GM12878 (cell line): Measurements from ENCODE around the gene USP9X. TPM values are rescaled to one million over a fixed set of nuclear protein-coding genes. Genes with fewer than 3 reads are reported as not detected.

Experiments used
- ATAC-seq: fragments of 200-7000 bp; cut with Tn5 transposase; 3 replicates; pipeline ENCODE4 v1.9.1; 2020; ENCODE audit warnings: mild to moderate bottlenecking, moderate library complexity
- BruUV-seq: library from RNA; stranded (reverse); fragments of 400-500 nt; replicated peaks from 2 replicates; lab custom pipeline; 2021; lab: Mats Ljungman, UMichigan
- CTCF ChIA-PET: fragments of 300-600 bp; sonication (Branson Sonifier 250); formaldehyde crosslinking; extraction: SDS; loops from one replicate; lab custom pipeline; 2021; ENCODE audit warnings: inconsistent platforms; lab: Yijun Ruan, JAX
- POLR2A ChIA-PET: fragments of 350-600 bp; formaldehyde crosslinking; extraction: SDS; loops from one replicate; lab custom pipeline; 2021; ENCODE audit warnings: inconsistent platforms; lab: Charles Lee
- RAD21 ChIA-PET: fragments of 300-600 bp; sonication (Branson Sonifier 250); formaldehyde crosslinking; loops from one replicate; lab custom pipeline; 2023; ENCODE audit warnings: antibody characterized with exemption; ENCODE audit not compliant: unreplicated experiment; lab: Charles Lee
- SMC1A ChIA-PET: fragments of 300-600 bp; sonication (Branson Sonifier 250); formaldehyde crosslinking; loops from one replicate; lab custom pipeline; 2023; ENCODE audit not compliant: unreplicated experiment, uncharacterized antibody; lab: Charles Lee
- DNase-seq: peaks from one replicate; pipeline ENCODE4 v3.0.0-alpha.2; 2011; ENCODE audit warnings: low read depth, low spot score
- FAIRE-seq: peaks from 3 replicates; lab custom pipeline; 2011; peaks lifted over from hg19 to GRCh38; lab: Jason Lieb, UNC
- H2AFZ ChIP-seq: 2 replicates; pipeline ENCODE4 v1.6.0; 2011; ENCODE audit warnings: low read depth, low read length, control low read depth; ENCODE audit not compliant: control insufficient read depth
- H3K27ac ChIP-seq: 2 replicates; pipeline ENCODE4 v1.5.1; 2011; ENCODE audit warnings: control low read depth; ENCODE audit not compliant: control insufficient read depth, insufficient read depth
- H3K27me3 ChIP-seq, 2 experiments: replicated peaks in 1 of 2; 2 replicates each; pipeline versions ENCODE4 v1.6.0 to v1.6.1; 2011; ENCODE audit warnings: low read length in 1 of 2; ENCODE audit not compliant: control insufficient read depth in 2 of 2, insufficient read depth in 2 of 2
- H3K36me3 ChIP-seq, 2 experiments: 2 replicates each; pipeline ENCODE4 v1.5.1; 2011; ENCODE audit warnings: low read length in 1 of 2; ENCODE audit not compliant: control insufficient read depth in 2 of 2, insufficient read depth in 2 of 2
- H3K4me1 ChIP-seq: 2 replicates; pipeline ENCODE4 v1.6.1; 2011; ENCODE audit warnings: mild to moderate bottlenecking, low read length, moderate library complexity, mixed read lengths; ENCODE audit not compliant: control insufficient read depth, insufficient read depth
- H3K4me2 ChIP-seq: 2 replicates; pipeline ENCODE4 v1.6.0; 2011; ENCODE audit warnings: control low read depth; ENCODE audit not compliant: control insufficient read depth, insufficient read depth
- H3K4me3 ChIP-seq: fragments of 200-600 bp; sonication (generic); 2 replicates; pipeline ENCODE4 v1.5.1; 2016
- H3K79me2 ChIP-seq: 2 replicates; pipeline ENCODE4 v1.6.0; 2011; ENCODE audit warnings: low read length; ENCODE audit not compliant: control insufficient read depth, insufficient read depth
- H3K9ac ChIP-seq: 2 replicates; pipeline ENCODE4 v1.8.0; 2011; ENCODE audit warnings: low read length, control low read depth, mixed read lengths; ENCODE audit not compliant: control insufficient read depth, insufficient read depth
- H3K9me3 ChIP-seq: replicated peaks from 3 replicates; pipeline ENCODE4 v1.5.1; 2011; ENCODE audit warnings: mild to moderate bottlenecking, low read length; ENCODE audit not compliant: control insufficient read depth, insufficient read depth
- H4K20me1 ChIP-seq: 2 replicates; pipeline ENCODE4 v1.6.0; 2011; ENCODE audit not compliant: control insufficient read depth, insufficient read depth
- BCLAF1 ChIP-seq: fragments of 450-650 bp; IDR thresholded peaks from 2 replicates; pipeline ENCODE4 v1.6.1; 2017; ENCODE audit warnings: antibody characterized with exemption, mild to moderate bottlenecking, moderate library complexity
- CTCF ChIP-seq, 3 experiments: IDR thresholded peaks in 2 of 3; conservative IDR thresholded peaks in 1 of 3; 2 replicates each; pipeline ENCODE4 v1.5.1; 2011; ENCODE audit warnings: low read depth in 3 of 3, low read length in 3 of 3, mild to moderate bottlenecking in 3 of 3, control low read depth in 2 of 3, moderate library complexity in 2 of 3, inconsistent platforms in 1 of 3, mixed read lengths in 1 of 3; ENCODE audit not compliant: control insufficient read depth in 2 of 3, insufficient read depth in 1 of 3; ENCODE audit errors: extremely low read depth in 1 of 3
- HDGF ChIP-seq: fragments of 450-650 bp; IDR thresholded peaks from 2 replicates; pipeline ENCODE4 v1.6.1; 2016; ENCODE audit warnings: antibody characterized with exemption
- IRF3 ChIP-seq: fragments of 450-650 bp; IDR thresholded peaks from 2 replicates; pipeline ENCODE4 v1.6.1; 2014; ENCODE audit warnings: mild to moderate bottlenecking
- MTA3 ChIP-seq: IDR thresholded peaks from 2 replicates; pipeline ENCODE4 v1.6.1; 2012; ENCODE audit warnings: low read length, inconsistent platforms, borderline replicate concordance
- NKRF ChIP-seq: fragments of 450-650 bp; conservative IDR thresholded peaks from 2 replicates; pipeline ENCODE4 v1.6.1; 2017; ENCODE audit warnings: mild to moderate bottlenecking, moderate library complexity
- RFX5 ChIP-seq: IDR thresholded peaks from 2 replicates; pipeline ENCODE4 v1.6.1; 2011; ENCODE audit warnings: low read depth, low read length, improper control_type of control experiment
- SIX5 ChIP-seq: IDR thresholded peaks from 2 replicates; pipeline ENCODE4 v1.6.1; 2011; ENCODE audit warnings: mild to moderate bottlenecking, low read depth, low read length, moderate library complexity; ENCODE audit not compliant: severe bottlenecking
- WGBS: methylation state at CpG from one replicate; pipeline ENCODE4 v1.1.6; 2016; ENCODE audit warnings: low lambda C conversion rate; ENCODE audit not compliant: insufficient replicate concordance, insufficient coverage; ENCODE audit errors: missing lambda C conversion rate; 5-methylcytosine and 5-hydroxymethylcytosine counted together
- in situ Hi-C: fragments of 300-500 bp; cut with MboI; formaldehyde crosslinking; loops from 9 replicates; pipeline ENCODE4 v1.14.3; 2018; ENCODE audit warnings: mixed read lengths
- intact Hi-C: fragments of 100-400 bp; cut with micrococcal nuclease; formaldehyde crosslinking; loops from one replicate; pipeline ENCODE4 v1.14.2; 2022; ENCODE audit not compliant: unreplicated experiment
- polyA plus RNA-seq, 11 experiments: library from polyadenylated mRNA; depleted of rRNA in 4 of 11; unstranded in 6 of 11; stranded (reverse) in 5 of 11; fragments of >200 nt; fragmentation: Nextera tagmentation in 4 of 11; fragmentation: Illumina TruSeq in 1 of 11; extraction: Ambion mirVana in 4 of 11; extraction: Trizol in 1 of 11; gene quantifications; 1 replicate in 1 of 11; 2 replicates in 10 of 11; pipeline versions ENCODE4 v1.2.1 to v1.2.3, GENCODE V29; 2011 to 2016; ENCODE audit warnings: inconsistent platforms in 2 of 11, missing spikeins in 2 of 11, low read depth in 1 of 11
- total RNA-seq, 4 experiments: library from RNA; depleted of rRNA in 3 of 4; stranded (reverse); fragments of >200 nt in 3 of 4; fragmentation: Illumina TruSeq in 1 of 4; extraction: Trizol in 1 of 4; gene quantifications; 2 replicates each; pipeline versions ENCODE4 v1.2.1 to v1.2.3, GENCODE V29; 2013 to 2021
- TF ChIP-seq, protein P1 (sequence below): fragments of 450-650 bp; IDR thresholded peaks from 2 replicates; pipeline ENCODE4 v1.6.1; 2018; ENCODE audit warnings: mild to moderate bottlenecking, low read depth, moderate library complexity; ENCODE audit not compliant: partially characterized antibody

Gene USP9X
- total and polyA plus RNA-seq, 10 of the 15 experiments (the other 5 are each of a cell fraction or from before 2014, with no cell fraction given), result 9.3 to 61.6 (median 31.7) TPM

DNA sequence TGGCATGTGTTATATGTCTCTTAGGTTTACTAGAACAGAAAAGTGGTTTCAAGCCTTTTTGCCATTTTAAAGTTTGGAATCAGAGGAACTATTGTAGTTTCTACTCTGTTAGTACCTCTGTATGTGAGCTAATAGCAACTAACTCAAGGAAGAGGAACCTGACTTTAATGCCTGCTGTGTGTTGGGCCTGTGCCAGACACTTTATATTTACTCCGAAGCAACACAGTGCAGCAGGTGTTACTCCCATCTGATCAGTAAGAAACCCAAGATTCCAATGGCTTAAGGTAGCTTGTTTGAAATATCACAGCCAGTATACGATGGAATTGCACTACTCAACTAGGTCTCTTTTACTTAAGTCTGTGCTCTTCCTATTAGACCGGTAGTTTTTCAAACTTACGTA is 79.2 kb downstream of the USP9X start (continued):
- TF ChIP-seq NKRF (no peak), MTA3 (no peak), SIX5 (no peak), HDGF (no peak), IRF3 (no peak)
- TF ChIP-seq, protein P1, sequence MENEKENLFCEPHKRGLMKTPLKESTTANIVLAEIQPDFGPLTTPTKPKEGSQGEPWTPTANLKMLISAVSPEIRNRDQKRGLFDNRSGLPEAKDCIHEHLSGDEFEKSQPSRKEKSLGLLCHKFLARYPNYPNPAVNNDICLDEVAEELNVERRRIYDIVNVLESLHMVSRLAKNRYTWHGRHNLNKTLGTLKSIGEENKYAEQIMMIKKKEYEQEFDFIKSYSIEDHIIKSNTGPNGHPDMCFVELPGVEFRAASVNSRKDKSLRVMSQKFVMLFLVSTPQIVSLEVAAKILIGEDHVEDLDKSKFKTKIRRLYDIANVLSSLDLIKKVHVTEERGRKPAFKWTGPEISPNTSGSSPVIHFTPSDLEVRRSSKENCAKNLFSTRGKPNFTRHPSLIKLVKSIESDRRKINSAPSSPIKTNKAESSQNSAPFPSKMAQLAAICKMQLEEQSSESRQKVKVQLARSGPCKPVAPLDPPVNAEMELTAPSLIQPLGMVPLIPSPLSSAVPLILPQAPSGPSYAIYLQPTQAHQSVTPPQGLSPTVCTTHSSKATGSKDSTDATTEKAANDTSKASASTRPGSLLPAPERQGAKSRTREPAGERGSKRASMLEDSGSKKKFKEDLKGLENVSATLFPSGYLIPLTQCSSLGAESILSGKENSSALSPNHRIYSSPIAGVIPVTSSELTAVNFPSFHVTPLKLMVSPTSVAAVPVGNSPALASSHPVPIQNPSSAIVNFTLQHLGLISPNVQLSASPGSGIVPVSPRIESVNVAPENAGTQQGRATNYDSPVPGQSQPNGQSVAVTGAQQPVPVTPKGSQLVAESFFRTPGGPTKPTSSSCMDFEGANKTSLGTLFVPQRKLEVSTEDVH, result no peak

DNA sequence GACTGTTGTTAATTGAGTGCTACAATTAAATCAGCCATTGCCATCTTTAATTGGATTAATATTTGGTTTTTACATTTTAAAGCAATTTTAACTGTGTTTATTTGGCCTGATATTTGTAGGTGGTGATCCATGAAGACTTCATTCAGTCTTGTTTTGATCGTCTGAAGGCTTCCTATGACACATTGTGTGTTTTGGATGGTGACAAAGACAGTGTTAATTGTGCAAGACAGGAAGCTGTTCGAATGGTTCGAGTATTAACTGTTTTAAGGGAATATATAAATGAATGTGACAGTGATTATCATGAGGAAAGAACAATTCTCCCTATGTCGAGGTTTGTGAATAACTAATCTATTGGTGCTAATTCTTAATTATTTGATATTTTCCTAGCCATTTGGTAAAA is 82.6 kb downstream of the USP9X start:
- Histone ChIP-seq H3K27ac (no peak overlapping the region), H2AFZ (no peak overlapping the region), H3K4me3 (no peak overlapping the region), H3K27me3 (no peaks in the 10 kb centered on the region), H4K20me1 (no peaks in the 10 kb centered on the region), H3K9ac (no peak overlapping the region), H3K79me2 (no peaks in the 10 kb centered on the region), H3K9me3 (no peaks in the 10 kb centered on the region), H3K36me3 (peaks cover 0 to 9% of the 10 kb centered on the region in 2 experiments; a peak in 3 of 4 replicates), H3K4me1 (no peaks in the 10 kb centered on the region), H3K4me2 (no peak overlapping the region)
- ATAC-seq (no peak), FAIRE-seq (no peak), DNase-seq (no peak)
- ChIA-PET POLR2A (no interaction called here), CTCF (interaction anchor here (0.9 to 1.4 kb wide), 3 partner anchors 12 to 86 kb away, joined by 3 read pairs; no protein-coding TSS in a partner anchor), SMC1A (interaction anchor here (0.9 kb wide), 1 partner anchor 9 kb away, joined by 3 read pairs; no protein-coding TSS in a partner anchor), RAD21 (interaction anchor here (0.8 kb wide), 1 partner anchor 12 kb away, joined by 3 read pairs; no protein-coding TSS in a partner anchor)
- in situ Hi-C loops, result no loop called here
- no TSS peak for BruUV-seq
- intact Hi-C loops, result no loop called here
- 97% methylated on average over 4 of the region's 4 CpGs for WGBS
- TF ChIP-seq BCLAF1 (no peak), RFX5 (no peak), CTCF (IDR thresholded peaks at IDR 0.05 in 2 of 3, conservative IDR thresholded peaks at IDR 0.05 in 1 of 3; ENCODE audit: control insufficient read depth in 2 of 3, extremely low read depth in 1 of 3, insufficient read depth in 1 of 3, low read depth in 3 of 3, low read length in 3 of 3) (no peak)
